Bronchial epithelial cell (primary cell): Measurements from ENCODE around the gene CPNE2. TPM values are rescaled to one million over a fixed set of nuclear protein-coding genes. Genes with fewer than 3 reads are reported as not detected.

Experiments
- DNase-seq: peaks from one replicate; pipeline ENCODE4 v3.0.0-alpha.2; 2010; ENCODE audit warnings: low read depth
- FAIRE-seq: peaks from 2 replicates; lab custom pipeline; 2011; peaks lifted over from hg19 to GRCh38; lab: Jason Lieb, UNC
- H3K27me3 ChIP-seq: 2 replicates; pipeline ENCODE4 v1.5.1; 2011; ENCODE audit warnings: low read length; ENCODE audit not compliant: control insufficient read depth, insufficient read depth
- H3K36me3 ChIP-seq: 2 replicates; pipeline ENCODE4 v1.5.1; 2011; ENCODE audit warnings: low read length; ENCODE audit not compliant: control insufficient read depth, insufficient read depth
- H3K4me3 ChIP-seq: 2 replicates; pipeline ENCODE4 v1.5.1; 2011; ENCODE audit warnings: mild to moderate bottlenecking, low read depth, low read length, control low read depth
- total RNA-seq: library from RNA; depleted of rRNA; stranded (reverse); fragments of >200 nt; gene quantifications from 2 replicates; pipeline ENCODE4 v1.2.1, GENCODE V29; 2014
- TF ChIP-seq, protein P1 (sequence below): IDR thresholded peaks from 2 replicates; pipeline ENCODE4 v1.5.1; 2011; ENCODE audit warnings: mild to moderate bottlenecking, moderate library complexity, low read length, control low read depth, inconsistent platforms; ENCODE audit not compliant: insufficient read depth, severe bottlenecking

CPNE2 gene
- total RNA-seq, 1 donor from 2014 or later: 5.0 TPM

DNA sequence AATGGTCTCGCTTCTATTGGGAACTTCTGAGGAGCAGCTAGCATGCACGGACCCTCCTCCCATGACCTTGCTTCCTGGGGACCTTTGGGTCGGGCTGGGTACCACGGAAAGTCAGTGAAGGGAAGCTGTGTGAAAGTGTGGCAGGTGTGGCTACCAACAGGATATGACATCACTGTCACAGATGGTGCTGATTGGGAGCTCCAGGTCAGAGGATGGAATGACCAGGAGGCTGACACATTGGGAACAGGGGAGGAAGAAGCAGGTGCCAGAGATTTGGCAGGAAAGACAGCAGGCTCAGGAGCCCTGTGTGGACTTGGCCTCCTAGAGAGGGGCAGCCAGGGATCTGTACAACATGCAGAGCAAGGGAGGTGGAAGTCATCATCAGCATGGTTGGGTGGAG lies 34.0 kb downstream of the CPNE2 start:
- TF ChIP-seq, protein P1, sequence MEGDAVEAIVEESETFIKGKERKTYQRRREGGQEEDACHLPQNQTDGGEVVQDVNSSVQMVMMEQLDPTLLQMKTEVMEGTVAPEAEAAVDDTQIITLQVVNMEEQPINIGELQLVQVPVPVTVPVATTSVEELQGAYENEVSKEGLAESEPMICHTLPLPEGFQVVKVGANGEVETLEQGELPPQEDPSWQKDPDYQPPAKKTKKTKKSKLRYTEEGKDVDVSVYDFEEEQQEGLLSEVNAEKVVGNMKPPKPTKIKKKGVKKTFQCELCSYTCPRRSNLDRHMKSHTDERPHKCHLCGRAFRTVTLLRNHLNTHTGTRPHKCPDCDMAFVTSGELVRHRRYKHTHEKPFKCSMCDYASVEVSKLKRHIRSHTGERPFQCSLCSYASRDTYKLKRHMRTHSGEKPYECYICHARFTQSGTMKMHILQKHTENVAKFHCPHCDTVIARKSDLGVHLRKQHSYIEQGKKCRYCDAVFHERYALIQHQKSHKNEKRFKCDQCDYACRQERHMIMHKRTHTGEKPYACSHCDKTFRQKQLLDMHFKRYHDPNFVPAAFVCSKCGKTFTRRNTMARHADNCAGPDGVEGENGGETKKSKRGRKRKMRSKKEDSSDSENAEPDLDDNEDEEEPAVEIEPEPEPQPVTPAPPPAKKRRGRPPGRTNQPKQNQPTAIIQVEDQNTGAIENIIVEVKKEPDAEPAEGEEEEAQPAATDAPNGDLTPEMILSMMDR: no peak
- Histone ChIP-seq H3K36me3 (peaks cover 1% of the 10 kb centered on the region), H3K27me3 (no peaks in the 10 kb centered on the region), H3K4me3 (no peak overlapping the region)
- DNase-seq: no peak
- peak; percentile 58 for FAIRE-seq

DNA sequence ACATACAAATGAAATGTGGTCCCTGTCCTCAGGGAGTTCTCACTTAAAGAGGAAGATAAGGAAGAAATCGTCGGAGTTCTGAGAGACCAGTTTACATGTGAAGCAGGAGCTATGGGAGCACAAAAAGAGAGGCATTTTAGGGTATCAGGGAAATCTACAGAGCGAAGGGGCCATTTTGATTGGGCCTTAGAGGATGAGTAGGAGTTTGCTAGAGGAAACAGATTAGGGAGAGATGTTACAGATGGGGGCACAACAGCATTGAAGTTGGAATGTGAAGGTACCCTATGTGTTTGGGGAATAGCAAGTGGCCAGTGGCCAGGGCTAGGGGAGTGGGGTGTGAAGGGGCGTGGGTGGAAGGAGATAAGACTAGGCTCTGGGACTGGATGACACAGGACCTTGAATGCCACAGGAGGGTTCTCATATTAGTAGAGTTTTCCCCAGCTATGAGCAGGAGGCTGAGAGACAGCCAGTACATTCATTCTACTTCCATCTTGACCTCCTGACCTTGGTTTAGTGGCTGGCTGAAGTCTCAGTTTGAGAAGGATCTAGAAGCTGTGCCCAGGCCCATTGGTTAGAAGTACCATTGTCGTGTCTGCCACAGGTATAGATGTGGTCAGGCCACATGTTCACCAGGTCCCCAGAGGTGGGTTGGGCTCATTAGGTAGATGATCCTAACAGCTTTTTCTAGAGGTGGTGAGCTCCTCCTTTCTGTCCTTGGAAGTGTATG lies 34.8 kb downstream of the CPNE2 start:
- no peak overlapping the region for H3K4me3 ChIP-seq
- H3K36me3 ChIP-seq: no peaks in the 10 kb centered on the region
- DNase-seq: no peak
- no peak for FAIRE-seq
- H3K27me3 ChIP-seq: no peaks in the 10 kb centered on the region
- TF ChIP-seq, protein P1: no peak

DNA sequence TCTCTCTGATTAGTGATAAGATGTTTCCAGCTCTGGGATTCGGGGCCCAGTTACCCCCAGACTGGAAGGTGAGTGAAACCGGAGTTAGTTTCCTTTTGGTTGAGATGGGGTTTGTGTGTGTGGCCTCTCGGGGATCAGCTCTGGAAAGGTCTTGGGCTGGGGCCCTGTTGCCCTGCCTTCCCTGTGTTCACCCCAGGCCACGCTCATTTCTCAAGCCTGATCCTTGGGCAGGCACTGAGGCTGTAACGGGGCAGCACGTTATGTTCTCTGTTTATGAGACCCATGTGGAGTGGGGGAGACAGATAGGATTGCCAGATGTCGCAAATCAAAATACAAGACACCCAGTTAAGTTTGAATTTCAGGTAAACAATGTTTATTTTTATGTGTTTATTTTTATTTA lies 35.5 kb downstream of the CPNE2 start:
- TF ChIP-seq, protein P1: no peak
- FAIRE-seq: no peak
- no peak for DNase-seq
- Histone ChIP-seq H3K36me3 (no peaks in the 10 kb centered on the region), H3K27me3 (no peaks in the 10 kb centered on the region), H3K4me3 (no peak overlapping the region)

DNA sequence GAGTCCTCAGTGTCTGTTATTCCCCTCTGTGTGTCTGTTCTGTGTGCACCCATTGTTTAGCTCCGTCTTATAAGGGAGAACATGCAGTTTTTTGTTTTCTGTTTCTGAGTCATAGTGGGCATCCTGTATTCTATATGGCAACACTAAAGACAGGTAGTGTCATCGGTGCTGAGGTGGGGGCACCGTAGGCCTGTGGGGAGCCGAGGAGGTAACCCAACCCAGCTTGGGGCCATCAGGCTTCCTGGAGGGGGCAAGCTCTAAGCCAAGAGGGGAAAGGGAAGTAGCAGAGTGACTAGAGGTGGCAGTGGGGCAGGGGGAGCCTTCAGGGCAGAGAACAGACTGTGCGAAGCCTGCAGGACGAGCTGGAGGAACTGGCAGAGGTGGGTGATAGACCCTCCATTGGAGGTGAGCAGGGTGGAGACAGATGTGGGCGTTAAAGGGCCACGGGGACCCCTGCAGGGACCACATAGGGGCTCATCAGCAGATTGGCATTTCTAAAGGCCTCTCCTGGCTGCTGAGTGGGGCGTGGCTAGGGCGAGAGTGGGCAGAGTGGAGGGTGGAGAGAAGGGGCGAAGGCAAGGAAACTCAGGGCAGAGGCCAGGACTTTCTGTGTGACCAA lies 36.5 kb downstream of the CPNE2 start:
- H3K4me3 ChIP-seq: no peak overlapping the region
- no peak for FAIRE-seq
- TF ChIP-seq, protein P1: no peak
- no peaks in the 10 kb centered on the region for H3K27me3 ChIP-seq
- H3K36me3 ChIP-seq: no peaks in the 10 kb centered on the region
- no peak for DNase-seq

DNA sequence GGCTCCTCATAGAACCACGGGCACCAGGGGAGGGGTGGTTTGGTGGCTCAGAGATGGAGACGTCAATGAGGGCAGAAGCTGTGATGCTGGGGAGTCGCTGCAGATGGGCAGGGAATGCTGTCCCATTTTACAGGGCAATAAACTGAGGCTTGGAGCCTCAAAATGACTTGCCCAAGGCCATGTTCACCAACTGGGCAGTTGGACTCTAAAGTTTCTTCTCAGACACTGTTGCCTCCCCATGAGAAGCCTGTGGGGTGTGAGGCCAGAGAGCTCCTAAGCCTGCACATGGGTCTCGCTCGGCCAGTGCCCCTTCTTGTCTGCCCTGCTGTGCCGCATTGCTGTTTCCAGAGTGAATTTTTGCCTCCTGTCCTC lies 38.6 kb downstream of the CPNE2 start:
- TF ChIP-seq, protein P1: no peak
- no peak for FAIRE-seq

More for the DNA sequence above, 38.6 kb downstream of the CPNE2 start:
- DNase-seq: no peak
- H3K36me3 ChIP-seq: no peaks in the 10 kb centered on the region
- no peak overlapping the region for H3K4me3 ChIP-seq
- H3K27me3 ChIP-seq: no peaks in the 10 kb centered on the region
